ENCODE data around the gene SPEG. TPM values are rescaled to one million over a fixed set of nuclear protein-coding genes. Genes with fewer than 3 reads are reported as not detected.
A peak's percentile ranks its signal among the peaks of the same experiment; 100 is the strongest.

SPEG gene
- total and polyA plus RNA-seq, 2 of the 13 experiments (the other 11 are each of a cell fraction or from before 2014, with no cell fraction given) = 0.18 to 0.24 TPM

DNA sequence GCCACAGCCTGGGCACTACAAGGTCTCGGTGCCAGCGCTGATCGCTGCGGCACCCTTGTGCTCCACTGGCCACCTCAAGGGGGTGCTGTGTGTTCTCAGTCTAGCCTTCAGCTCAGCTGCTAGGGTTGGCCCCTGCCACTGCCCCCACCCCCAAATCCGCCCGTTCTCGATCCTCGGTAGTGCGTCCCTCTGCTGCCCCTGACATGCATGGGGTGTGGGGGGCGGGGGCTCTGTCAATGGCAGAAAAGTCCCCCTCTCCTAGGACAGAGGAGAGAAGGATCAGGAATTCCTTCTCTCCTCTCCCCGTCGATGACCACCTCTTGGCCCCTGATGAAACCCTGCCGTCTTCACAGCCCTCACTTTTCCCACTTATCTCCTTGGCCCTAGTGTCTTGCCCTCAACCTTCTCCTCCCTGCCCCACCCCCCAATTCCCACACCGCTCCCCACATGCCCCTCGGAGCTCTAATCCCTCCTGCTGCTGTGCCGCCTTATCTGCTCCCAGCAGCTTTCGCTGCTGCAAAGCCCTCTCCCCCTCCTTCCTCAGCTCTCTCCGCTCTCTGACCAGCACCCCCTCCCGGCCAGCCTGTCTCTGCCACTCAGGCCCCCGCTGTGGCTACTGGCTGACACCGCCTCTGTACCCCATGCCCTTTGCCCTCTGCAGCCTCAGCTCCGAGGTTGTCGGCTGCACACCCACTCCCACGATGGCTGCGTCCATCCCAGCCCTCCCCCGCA is 75.3 kb downstream of the SPEG start (continued):
- TF ChIP-seq JUNB (CRISPR knock-in tag; IDR thresholded peaks at IDR 0.05; ENCODE audit: borderline replicate concordance) (no peak), ZNF883 (CRISPR knock-in tag; IDR thresholded peaks at IDR 0.05; ENCODE audit: not compliant biosample characterization) (no peak), YEATS2 (CRISPR knock-in tag; IDR thresholded peaks at IDR 0.05; ENCODE audit: borderline replicate concordance) (no peak), JARID2 (CRISPR knock-in tag; IDR thresholded peaks at IDR 0.05; ENCODE audit: insufficient replicate concordance) (no peak), MED8 (CRISPR knock-in tag; IDR thresholded peaks at IDR 0.05; ENCODE audit: insufficient replicate concordance) (no peak), ZNF253 (CRISPR knock-in tag; IDR thresholded peaks at IDR 0.05; ENCODE audit: borderline replicate concordance) (no peak), ZNF672 (CRISPR knock-in tag; IDR thresholded peaks at IDR 0.05) (no peak), ZNF773 (CRISPR knock-in tag; IDR thresholded peaks at IDR 0.05; ENCODE audit: borderline replicate concordance) (no peak), ZNF225 (CRISPR knock-in tag; IDR thresholded peaks at IDR 0.05) (no peak), NFYC (CRISPR knock-in tag; IDR thresholded peaks at IDR 0.05) (no peak), MED13 (CRISPR knock-in tag; IDR thresholded peaks at IDR 0.05) (no peak), ZNF598 (CRISPR knock-in tag; IDR thresholded peaks at IDR 0.05; ENCODE audit: borderline replicate concordance) (no peak), ZNF33B (CRISPR knock-in tag; IDR thresholded peaks at IDR 0.05) (no peak)
- TF ChIP-seq, protein P1, sequence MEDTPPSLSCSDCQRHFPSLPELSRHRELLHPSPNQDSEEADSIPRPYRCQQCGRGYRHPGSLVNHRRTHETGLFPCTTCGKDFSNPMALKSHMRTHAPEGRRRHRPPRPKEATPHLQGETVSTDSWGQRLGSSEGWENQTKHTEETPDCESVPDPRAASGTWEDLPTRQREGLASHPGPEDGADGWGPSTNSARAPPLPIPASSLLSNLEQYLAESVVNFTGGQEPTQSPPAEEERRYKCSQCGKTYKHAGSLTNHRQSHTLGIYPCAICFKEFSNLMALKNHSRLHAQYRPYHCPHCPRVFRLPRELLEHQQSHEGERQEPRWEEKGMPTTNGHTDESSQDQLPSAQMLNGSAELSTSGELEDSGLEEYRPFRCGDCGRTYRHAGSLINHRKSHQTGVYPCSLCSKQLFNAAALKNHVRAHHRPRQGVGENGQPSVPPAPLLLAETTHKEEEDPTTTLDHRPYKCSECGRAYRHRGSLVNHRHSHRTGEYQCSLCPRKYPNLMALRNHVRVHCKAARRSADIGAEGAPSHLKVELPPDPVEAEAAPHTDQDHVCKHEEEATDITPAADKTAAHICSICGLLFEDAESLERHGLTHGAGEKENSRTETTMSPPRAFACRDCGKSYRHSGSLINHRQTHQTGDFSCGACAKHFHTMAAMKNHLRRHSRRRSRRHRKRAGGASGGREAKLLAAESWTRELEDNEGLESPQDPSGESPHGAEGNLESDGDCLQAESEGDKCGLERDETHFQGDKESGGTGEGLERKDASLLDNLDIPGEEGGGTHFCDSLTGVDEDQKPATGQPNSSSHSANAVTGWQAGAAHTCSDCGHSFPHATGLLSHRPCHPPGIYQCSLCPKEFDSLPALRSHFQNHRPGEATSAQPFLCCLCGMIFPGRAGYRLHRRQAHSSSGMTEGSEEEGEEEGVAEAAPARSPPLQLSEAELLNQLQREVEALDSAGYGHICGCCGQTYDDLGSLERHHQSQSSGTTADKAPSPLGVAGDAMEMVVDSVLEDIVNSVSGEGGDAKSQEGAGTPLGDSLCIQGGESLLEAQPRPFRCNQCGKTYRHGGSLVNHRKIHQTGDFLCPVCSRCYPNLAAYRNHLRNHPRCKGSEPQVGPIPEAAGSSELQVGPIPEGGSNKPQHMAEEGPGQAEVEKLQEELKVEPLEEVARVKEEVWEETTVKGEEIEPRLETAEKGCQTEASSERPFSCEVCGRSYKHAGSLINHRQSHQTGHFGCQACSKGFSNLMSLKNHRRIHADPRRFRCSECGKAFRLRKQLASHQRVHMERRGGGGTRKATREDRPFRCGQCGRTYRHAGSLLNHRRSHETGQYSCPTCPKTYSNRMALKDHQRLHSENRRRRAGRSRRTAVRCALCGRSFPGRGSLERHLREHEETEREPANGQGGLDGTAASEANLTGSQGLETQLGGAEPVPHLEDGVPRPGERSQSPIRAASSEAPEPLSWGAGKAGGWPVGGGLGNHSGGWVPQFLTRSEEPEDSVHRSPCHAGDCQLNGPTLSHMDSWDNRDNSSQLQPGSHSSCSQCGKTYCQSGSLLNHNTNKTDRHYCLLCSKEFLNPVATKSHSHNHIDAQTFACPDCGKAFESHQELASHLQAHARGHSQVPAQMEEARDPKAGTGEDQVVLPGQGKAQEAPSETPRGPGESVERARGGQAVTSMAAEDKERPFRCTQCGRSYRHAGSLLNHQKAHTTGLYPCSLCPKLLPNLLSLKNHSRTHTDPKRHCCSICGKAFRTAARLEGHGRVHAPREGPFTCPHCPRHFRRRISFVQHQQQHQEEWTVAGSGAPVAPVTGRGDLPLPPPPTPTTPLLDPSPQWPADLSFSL (CRISPR knock-in tag; IDR thresholded peaks at IDR 0.05) = no peak
- TF ChIP-seq, protein P2, sequence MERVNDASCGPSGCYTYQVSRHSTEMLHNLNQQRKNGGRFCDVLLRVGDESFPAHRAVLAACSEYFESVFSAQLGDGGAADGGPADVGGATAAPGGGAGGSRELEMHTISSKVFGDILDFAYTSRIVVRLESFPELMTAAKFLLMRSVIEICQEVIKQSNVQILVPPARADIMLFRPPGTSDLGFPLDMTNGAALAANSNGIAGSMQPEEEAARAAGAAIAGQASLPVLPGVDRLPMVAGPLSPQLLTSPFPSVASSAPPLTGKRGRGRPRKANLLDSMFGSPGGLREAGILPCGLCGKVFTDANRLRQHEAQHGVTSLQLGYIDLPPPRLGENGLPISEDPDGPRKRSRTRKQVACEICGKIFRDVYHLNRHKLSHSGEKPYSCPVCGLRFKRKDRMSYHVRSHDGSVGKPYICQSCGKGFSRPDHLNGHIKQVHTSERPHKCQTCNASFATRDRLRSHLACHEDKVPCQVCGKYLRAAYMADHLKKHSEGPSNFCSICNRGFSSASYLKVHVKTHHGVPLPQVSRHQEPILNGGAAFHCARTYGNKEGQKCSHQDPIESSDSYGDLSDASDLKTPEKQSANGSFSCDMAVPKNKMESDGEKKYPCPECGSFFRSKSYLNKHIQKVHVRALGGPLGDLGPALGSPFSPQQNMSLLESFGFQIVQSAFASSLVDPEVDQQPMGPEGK (CRISPR knock-in tag; IDR thresholded peaks at IDR 0.05) = peak; percentile 87
- TF ChIP-seq, protein P3, sequence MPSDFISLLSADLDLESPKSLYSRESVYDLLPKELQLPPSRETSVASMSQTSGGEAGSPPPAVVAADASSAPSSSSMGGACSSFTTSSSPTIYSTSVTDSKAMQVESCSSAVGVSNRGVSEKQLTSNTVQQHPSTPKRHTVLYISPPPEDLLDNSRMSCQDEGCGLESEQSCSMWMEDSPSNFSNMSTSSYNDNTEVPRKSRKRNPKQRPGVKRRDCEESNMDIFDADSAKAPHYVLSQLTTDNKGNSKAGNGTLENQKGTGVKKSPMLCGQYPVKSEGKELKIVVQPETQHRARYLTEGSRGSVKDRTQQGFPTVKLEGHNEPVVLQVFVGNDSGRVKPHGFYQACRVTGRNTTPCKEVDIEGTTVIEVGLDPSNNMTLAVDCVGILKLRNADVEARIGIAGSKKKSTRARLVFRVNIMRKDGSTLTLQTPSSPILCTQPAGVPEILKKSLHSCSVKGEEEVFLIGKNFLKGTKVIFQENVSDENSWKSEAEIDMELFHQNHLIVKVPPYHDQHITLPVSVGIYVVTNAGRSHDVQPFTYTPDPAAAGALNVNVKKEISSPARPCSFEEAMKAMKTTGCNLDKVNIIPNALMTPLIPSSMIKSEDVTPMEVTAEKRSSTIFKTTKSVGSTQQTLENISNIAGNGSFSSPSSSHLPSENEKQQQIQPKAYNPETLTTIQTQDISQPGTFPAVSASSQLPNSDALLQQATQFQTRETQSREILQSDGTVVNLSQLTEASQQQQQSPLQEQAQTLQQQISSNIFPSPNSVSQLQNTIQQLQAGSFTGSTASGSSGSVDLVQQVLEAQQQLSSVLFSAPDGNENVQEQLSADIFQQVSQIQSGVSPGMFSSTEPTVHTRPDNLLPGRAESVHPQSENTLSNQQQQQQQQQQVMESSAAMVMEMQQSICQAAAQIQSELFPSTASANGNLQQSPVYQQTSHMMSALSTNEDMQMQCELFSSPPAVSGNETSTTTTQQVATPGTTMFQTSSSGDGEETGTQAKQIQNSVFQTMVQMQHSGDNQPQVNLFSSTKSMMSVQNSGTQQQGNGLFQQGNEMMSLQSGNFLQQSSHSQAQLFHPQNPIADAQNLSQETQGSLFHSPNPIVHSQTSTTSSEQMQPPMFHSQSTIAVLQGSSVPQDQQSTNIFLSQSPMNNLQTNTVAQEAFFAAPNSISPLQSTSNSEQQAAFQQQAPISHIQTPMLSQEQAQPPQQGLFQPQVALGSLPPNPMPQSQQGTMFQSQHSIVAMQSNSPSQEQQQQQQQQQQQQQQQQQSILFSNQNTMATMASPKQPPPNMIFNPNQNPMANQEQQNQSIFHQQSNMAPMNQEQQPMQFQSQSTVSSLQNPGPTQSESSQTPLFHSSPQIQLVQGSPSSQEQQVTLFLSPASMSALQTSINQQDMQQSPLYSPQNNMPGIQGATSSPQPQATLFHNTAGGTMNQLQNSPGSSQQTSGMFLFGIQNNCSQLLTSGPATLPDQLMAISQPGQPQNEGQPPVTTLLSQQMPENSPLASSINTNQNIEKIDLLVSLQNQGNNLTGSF (CRISPR knock-in tag; IDR thresholded peaks at IDR 0.05) = no peak
